Mucosa of rectum (tissue), 2 donors: ENCODE data around the gene SUCO.

ENCODE experiments used
- H3K27ac ChIP-seq, 2 donors: one replicate each; pipeline ENCODE4 v1.7.0; 2013; ENCODE audit warnings: inconsistent platforms in 2 of 2, low read depth in 2 of 2, low read length in 2 of 2
- H3K27me3 ChIP-seq, 2 donors: one replicate each; pipeline ENCODE4 v1.7.0; 2013; ENCODE audit warnings: low read length in 2 of 2; ENCODE audit not compliant: control insufficient read depth in 2 of 2, insufficient read depth in 2 of 2
- H3K36me3 ChIP-seq, 2 donors: one replicate each; pipeline ENCODE4 v1.7.0; 2013; ENCODE audit warnings: low read length in 2 of 2; ENCODE audit not compliant: control insufficient read depth in 2 of 2, insufficient read depth in 2 of 2
- H3K4me1 ChIP-seq, 2 donors: one replicate each; pipeline ENCODE4 v1.7.0; 2013; ENCODE audit warnings: low read length in 2 of 2, mild to moderate bottlenecking in 1 of 2; ENCODE audit not compliant: control insufficient read depth in 2 of 2, insufficient read depth in 2 of 2
- H3K4me3 ChIP-seq, 2 donors: one replicate each; pipeline ENCODE4 v1.7.0; 2013; ENCODE audit warnings: low read length in 2 of 2
- H3K9ac ChIP-seq, 2 donors: one replicate each; pipeline ENCODE4 v1.7.0; 2013; ENCODE audit warnings: low read length in 2 of 2, low read depth in 1 of 2, mild to moderate bottlenecking in 1 of 2
- H3K9me3 ChIP-seq, 2 donors: one replicate each; pipeline ENCODE4 v1.7.0; 2013; ENCODE audit warnings: low read length in 2 of 2; ENCODE audit not compliant: control insufficient read depth in 2 of 2
- donor health status: healthy.
- donor health status: Normal muscosa, but diverticular disease.

The SUCO gene

GRCh38 chr1:172537366-172537765, 4.4 kb downstream of the SUCO start:
- Histone ChIP-seq H3K27ac (no peak overlapping the region), H3K4me3 (no peak overlapping the region), H3K27me3 (no peaks in the 10 kb centered on the region), H3K36me3 (no peaks in the 10 kb centered on the region), H3K9me3 (no peaks in the 10 kb centered on the region), H3K4me1 (peaks cover 7 to 10% of the 10 kb centered on the region in 2 donors), H3K9ac (no peak overlapping the region)

DNA sequence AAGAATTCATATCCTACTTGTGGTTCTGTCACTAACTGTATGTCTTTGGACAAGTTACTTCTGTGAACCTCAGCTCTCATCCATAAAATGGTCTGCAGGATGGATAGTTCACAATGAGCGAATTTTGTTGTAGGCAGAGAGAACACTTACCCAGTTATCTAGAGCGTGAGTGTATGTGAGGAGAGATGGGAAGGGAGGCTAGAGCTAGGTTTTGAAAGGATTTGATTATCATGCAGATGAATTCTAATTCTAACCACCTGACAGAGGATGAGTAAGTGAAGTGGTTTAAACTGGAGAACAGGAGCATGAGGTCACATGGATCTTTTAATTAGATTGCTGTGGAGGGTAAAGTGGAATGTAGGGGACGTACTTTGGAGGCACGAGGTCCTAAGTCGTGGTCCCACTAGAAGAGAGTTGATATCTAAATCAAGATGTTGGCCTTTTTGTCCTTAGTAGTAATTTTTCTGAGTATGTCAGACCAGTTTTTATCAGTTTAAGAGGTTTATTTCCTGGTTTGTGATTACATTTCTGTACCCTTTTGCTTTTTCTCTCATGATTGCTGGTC, 5.0 kb downstream of the SUCO start:
- Histone ChIP-seq H3K27me3 (no peaks in the 10 kb centered on the region), H3K9me3 (no peaks in the 10 kb centered on the region), H3K4me3 (no peak overlapping the region), H3K9ac (no peak overlapping the region), H3K36me3 (no peaks in the 10 kb centered on the region), H3K4me1 (peaks cover 7 to 10% of the 10 kb centered on the region in 2 donors), H3K27ac (no peak overlapping the region)

DNA sequence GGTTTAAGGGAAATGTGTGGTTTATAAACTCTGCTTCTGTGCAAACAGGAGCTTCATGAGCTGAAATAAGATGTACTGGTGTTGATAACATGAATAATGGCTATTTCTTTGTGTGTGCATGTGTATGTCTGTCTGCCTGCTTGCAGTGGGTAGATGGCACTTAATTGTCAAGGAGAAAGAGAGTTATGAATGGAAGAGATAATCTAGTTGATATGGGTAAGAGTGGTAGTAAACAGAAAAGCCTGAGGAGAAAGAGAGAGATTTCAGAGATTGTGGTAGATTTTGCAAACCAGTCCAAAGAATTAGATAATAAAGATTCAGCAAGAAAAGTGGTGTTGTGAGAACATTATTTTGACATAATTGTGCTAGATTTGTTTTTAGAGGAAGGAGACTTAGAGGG, 7.7 kb downstream of the SUCO start:
- no peaks in the 10 kb centered on the region for H3K27me3 ChIP-seq
- H3K9ac ChIP-seq, result no peak overlapping the region
- no peaks in the 10 kb centered on the region for H3K4me1 ChIP-seq
- H3K27ac ChIP-seq, result no peak overlapping the region
- no peaks in the 10 kb centered on the region for H3K9me3 ChIP-seq
- no peaks in the 10 kb centered on the region for H3K36me3 ChIP-seq
- H3K4me3 ChIP-seq, result no peak overlapping the region

- Histone ChIP-seq H3K36me3 (no peaks in the 10 kb centered on the region), H3K9ac (no peak overlapping the region), H3K4me3 (no peak overlapping the region), H3K27me3 (no peaks in the 10 kb centered on the region), H3K9me3 (no peaks in the 10 kb centered on the region), H3K27ac (no peak overlapping the region), H3K4me1 (peaks cover 0 to 3% of the 10 kb centered on the region in 2 donors)
Measured at GRCh38 chr1:172544481-172545104, 11.6 kb downstream of the SUCO start.

DNA sequence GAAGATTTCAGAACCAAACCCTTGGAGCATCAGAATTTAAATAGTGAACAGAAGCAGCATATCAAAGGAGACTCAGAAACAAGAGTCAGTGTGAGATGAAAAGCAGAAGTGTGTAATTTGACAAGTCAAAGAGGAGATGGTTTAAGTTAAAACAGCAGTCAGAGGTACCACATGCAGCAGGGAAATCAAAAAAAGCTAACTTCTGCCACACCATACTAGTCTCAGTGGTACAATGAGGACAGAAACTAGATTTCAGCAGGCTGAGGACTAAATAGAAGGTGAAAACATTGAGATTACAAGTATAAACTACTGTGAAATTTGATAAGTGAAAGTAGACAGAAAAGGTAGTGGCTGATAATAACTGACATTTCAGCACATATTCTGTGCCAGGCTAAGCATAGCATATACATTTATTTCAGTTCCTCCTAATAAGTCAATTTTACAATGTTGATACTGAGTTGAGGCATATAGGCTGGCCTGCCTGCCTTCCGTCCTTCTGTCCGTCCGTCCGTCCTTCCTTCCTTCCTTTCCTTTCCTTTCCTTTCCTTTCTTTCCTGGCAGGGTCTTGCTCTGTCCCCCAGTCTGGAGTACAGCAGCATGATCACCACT, 12.6 kb downstream of the SUCO start:
- no peaks in the 10 kb centered on the region for H3K9me3 ChIP-seq
- H3K4me3 ChIP-seq, result no peak overlapping the region
- no peaks in the 10 kb centered on the region for H3K36me3 ChIP-seq
- H3K27ac ChIP-seq, result no peak overlapping the region
- H3K9ac ChIP-seq, result no peak overlapping the region
- peaks cover 0 to 3% of the 10 kb centered on the region in 2 donors for H3K4me1 ChIP-seq
- H3K27me3 ChIP-seq, result no peaks in the 10 kb centered on the region

DNA sequence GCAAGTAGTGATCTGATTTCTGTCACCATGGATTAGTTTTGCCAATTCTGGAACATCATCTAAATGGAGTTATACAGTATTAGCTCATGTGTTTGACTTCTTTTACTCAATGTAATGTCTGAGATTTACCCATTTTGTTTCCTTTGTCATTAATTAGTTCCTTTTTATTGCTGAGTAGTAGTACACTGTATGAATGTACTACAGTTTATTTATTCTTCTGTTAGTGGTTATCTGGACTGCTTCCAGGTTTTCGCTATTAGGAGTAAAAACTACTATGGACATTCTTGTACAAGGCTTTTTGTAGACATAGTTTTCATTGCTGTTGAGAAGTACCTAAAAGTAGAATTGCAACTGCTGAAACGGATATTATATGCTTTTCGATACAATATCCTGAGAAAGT, 14.1 kb downstream of the SUCO start:
- Histone ChIP-seq H3K4me3 (no peak overlapping the region), H3K27me3 (no peaks in the 10 kb centered on the region), H3K36me3 (no peaks in the 10 kb centered on the region), H3K9me3 (no peaks in the 10 kb centered on the region), H3K4me1 (peaks cover 0 to 3% of the 10 kb centered on the region in 2 donors), H3K27ac (no peak overlapping the region), H3K9ac (no peak overlapping the region)

GRCh38 chr1:172549621-172550280, 16.8 kb downstream of the SUCO start:
- H3K9ac ChIP-seq, result no peak overlapping the region
- no peak overlapping the region for H3K27ac ChIP-seq
- no peaks in the 10 kb centered on the region for H3K9me3 ChIP-seq
- H3K36me3 ChIP-seq, result no peaks in the 10 kb centered on the region
- peaks cover 0 to 3% of the 10 kb centered on the region in 2 donors for H3K4me1 ChIP-seq
- no peaks in the 10 kb centered on the region for H3K27me3 ChIP-seq
- no peak overlapping the region for H3K4me3 ChIP-seq

DNA sequence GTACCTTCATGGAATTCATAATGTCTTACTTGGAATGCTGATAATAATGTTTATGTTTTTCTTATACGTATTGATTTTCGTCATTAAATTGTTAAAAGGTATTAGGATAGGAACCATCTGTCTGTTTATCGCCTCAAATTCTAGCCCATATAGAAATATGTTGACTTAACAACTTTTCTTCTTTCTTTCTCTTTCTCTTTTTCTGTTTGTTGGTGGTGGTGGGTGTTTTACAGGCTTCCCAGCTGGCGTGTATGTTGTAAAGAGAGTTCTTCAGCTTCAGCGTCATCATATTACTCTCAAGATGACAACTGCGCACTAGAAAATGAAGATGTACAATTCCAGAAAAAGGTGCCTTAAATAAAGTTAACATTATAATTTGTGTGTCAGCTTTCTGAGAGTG, 18.3 kb downstream of the SUCO start:
- H3K36me3 ChIP-seq, result no peaks in the 10 kb centered on the region
- no peak overlapping the region for H3K9ac ChIP-seq
- H3K27me3 ChIP-seq, result no peaks in the 10 kb centered on the region
- H3K27ac ChIP-seq, result no peak overlapping the region
- peaks cover 0 to 3% of the 10 kb centered on the region in 2 donors for H3K4me1 ChIP-seq
- H3K4me3 ChIP-seq, result no peak overlapping the region
- H3K9me3 ChIP-seq, result no peaks in the 10 kb centered on the region

DNA sequence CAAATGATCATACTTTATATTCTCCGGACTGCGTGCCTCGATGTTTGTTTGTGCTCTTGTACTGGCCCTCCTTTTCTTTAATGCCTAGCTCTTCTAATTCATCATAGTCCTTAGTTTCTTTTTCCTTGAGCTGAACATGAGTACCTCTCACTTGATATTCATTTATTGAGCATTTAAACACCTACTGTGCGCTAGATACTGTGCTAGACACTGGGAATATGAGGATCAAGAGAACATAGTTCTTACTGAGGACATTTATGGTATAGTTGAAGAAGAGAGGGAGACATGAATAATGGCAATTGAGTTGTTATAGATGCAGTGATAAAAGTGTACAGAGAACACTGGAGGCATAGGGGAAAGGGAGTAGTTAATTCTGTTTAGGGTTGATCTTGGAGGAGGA, 22.0 kb downstream of the SUCO start:
- Histone ChIP-seq H3K27ac (no peak overlapping the region), H3K9me3 (no peaks in the 10 kb centered on the region), H3K27me3 (no peaks in the 10 kb centered on the region), H3K4me3 (no peak overlapping the region), H3K4me1 (no peaks in the 10 kb centered on the region), H3K36me3 (peaks cover 0 to 6% of the 10 kb centered on the region in 2 donors), H3K9ac (no peak overlapping the region)

- H3K36me3 ChIP-seq, result peaks cover 6% of the 10 kb centered on the region in 2 donors
- H3K4me1 ChIP-seq, result no peaks in the 10 kb centered on the region
- H3K27me3 ChIP-seq, result no peaks in the 10 kb centered on the region
- no peak overlapping the region for H3K9ac ChIP-seq
- H3K9me3 ChIP-seq, result no peaks in the 10 kb centered on the region
- H3K4me3 ChIP-seq, result no peak overlapping the region
- no peak overlapping the region for H3K27ac ChIP-seq
Measured at GRCh38 chr1:172556461-172556860, 23.5 kb downstream of the SUCO start.
